Stomach (tissue), 9 donors: ENCODE measurements around the gene SLC25A51. TPM values are rescaled to one million over a fixed set of nuclear protein-coding genes. Genes with fewer than 3 reads are reported as not detected.

ENCODE experiments used
- DNase-seq, 2 donors: peaks; one replicate each; pipeline versions ENCODE4 v3.0.0 to v3.0.0-alpha.2; 2013 to 2019
- H3K27ac ChIP-seq, 5 donors: fragments of 200-600 bp in 4 of 5; sonication (generic) in 4 of 5; one replicate each; pipeline ENCODE4 v1.5.1; 2013 to 2019; ENCODE audit warnings: mild to moderate bottlenecking in 1 of 5, moderate library complexity in 1 of 5
- H3K27me3 ChIP-seq, 3 donors: fragments of 200-600 bp; sonication (generic); one replicate each; pipeline ENCODE4 v1.5.1; 2017 to 2019; ENCODE audit warnings: mixed run types in 1 of 3
- H3K36me3 ChIP-seq, 4 donors: fragments of 200-600 bp; sonication (generic); 1 replicate in 3 of 4; 2 replicates in 1 of 4; pipeline ENCODE4 v1.5.1; 2016 to 2019
- H3K4me1 ChIP-seq, 4 donors: fragments of 200-600 bp; sonication (generic); one replicate each; pipeline ENCODE4 v1.5.1; 2016 to 2019
- H3K4me3 ChIP-seq, 4 donors: fragments of 200-600 bp; sonication (generic) in 3 of 4; one replicate each; pipeline ENCODE4 v1.5.1; 2016 to 2019; ENCODE audit warnings: mild to moderate bottlenecking in 1 of 4
- H3K9me3 ChIP-seq, 4 donors: fragments of 200-600 bp; sonication (generic); one replicate each; pipeline ENCODE4 v1.5.1; 2016 to 2019
- EP300 ChIP-seq: sonication (generic); formaldehyde crosslinking; IDR thresholded peaks from one replicate; pipeline ENCODE4 v1.6.1; 2017; ENCODE audit warnings: antibody characterized with exemption
- POLR2A ChIP-seq, 4 donors: fragments of 450-650 bp; IDR thresholded peaks; one replicate each; pipeline ENCODE4 v1.6.1; 2016; ENCODE audit warnings: antibody characterized with exemption in 4 of 4, control low read depth in 2 of 4, mild to moderate bottlenecking in 1 of 4, moderate library complexity in 1 of 4
- POLR2AphosphoS5 ChIP-seq, 3 donors: sonication (generic); formaldehyde crosslinking; IDR thresholded peaks; one replicate each; pipeline ENCODE4 v1.6.1; 2016; ENCODE audit warnings: antibody characterized with exemption in 3 of 3
- WGBS, 5 donors: extraction: QIAGEN DNeasy Blood & Tissue Kit in 3 of 5; methylation state at CpG; one replicate each; pipeline versions ENCODE4 v1.1.5 to v1.1.7; 2013 to 2018; 5-methylcytosine and 5-hydroxymethylcytosine counted together
- intact Hi-C: fragments of 100-400 bp; cut with DNase I; formaldehyde crosslinking; loops from one replicate; pipeline ENCODE4 v1.15.1; 2023; ENCODE audit warnings: low total_unique reads
- polyA plus RNA-seq, 3 donors: library from polyadenylated mRNA; stranded (reverse); fragments of 200-250 nt; gene quantifications; one replicate each; pipeline ENCODE4 v1.2.3, GENCODE V29; 2013
- total RNA-seq, 5 donors: library from RNA; depleted of rRNA; stranded (reverse); fragments of >200 nt; gene quantifications; one replicate each; pipeline versions ENCODE4 v1.1.0 to v1.2.3, GENCODE V29; 2014 to 2016
- TF ChIP-seq, protein P1 (sequence below), 7 experiments: fragments of 450-650 bp in 4 of 7; fragments of 200-600 bp in 3 of 7; sonication (generic) in 3 of 7; IDR thresholded peaks; one replicate each; pipeline ENCODE4 v1.5.1; 2016 to 2019; ENCODE audit warnings: antibody characterized with exemption in 7 of 7, control low read depth in 2 of 7, mild to moderate bottlenecking in 1 of 7
- donor health status: healthy with polysubstance abuse.
- donor health status: Bipolar disorder and iron deficiency.
- donor health status: healthy.

The SLC25A51 gene
- total and polyA plus RNA-seq, 8 donors = 3.5 to 41.5 (median 9.8) TPM

DNA sequence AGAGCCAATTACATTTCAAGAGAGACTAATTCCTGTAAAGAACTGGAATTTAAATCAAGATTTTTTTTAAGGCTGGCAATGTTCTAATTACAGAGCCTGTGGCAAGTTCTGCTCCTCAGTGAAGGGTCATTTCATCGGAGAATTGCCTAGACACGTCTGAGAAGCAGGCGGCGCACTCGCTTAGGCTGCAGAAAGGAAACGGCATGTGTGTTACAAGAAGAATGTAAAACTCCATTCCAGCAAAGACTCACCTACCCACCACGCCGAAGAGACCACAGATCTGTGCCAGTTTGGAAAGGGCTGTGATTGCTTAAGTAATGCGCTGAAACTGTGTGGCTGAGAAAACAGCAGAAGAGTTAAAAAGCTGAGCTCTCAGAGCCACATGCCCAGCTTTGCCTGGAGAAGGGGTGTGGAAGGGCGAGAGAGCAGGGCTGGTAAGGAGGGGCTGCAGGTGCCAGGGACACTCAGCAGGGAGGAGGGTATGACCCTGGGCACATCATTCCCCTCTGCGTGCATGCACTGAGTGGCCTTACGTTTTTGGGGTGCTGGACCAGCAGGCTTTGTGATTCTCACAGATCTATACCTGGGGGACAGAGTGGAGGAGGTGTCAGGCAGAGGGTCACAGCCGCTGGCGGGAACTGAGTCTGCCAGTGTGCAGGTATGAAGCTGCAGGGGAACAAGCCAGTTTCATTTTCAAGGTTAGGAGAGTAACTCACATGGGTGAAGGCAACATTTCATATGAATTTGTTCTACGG, 17.8 kb upstream of the SLC25A51 start:
- intact Hi-C loops = loop anchor here (10.0 kb wide), 1 partner anchor 93 kb away; no protein-coding TSS in a partner anchor
- H3K27ac ChIP-seq = no peak overlapping the region
- WGBS, 5 donors = 69 to 88% (median 78%) methylated on average over 15 of the region's 15 CpGs

DNA sequence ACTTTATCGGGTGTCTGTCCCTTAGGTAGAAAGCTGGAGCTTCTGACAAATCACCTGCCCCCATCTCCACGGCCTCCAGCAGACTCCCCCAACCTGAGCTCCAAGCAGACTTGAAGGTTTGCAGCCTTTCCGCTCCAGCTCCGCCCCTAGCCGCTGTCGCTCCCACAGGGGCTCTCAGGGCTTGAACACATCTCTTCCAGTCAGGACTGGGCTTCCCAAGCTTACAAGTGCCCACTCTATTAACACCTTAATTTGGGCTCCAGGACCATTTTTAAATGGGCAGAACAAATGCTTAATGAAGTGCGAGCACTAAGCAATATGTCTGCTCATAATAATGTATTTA, 17.2 kb upstream of the SLC25A51 start:
- Histone ChIP-seq H3K27me3 (no peaks in the 10 kb centered on the region), H3K4me3 (no peak overlapping the region), H3K36me3 (peaks cover 0 to 43% (median 36%) of the 10 kb centered on the region in 4 donors), H3K4me1 (peaks cover 7 to 25% (median 17%) of the 10 kb centered on the region in 4 donors), H3K27ac (no peak overlapping the region), H3K9me3 (no peaks in the 10 kb centered on the region)
- no peak for TF ChIP-seq POLR2AphosphoS5 (IDR thresholded peaks at IDR 0.05)
- TF ChIP-seq, protein P1, sequence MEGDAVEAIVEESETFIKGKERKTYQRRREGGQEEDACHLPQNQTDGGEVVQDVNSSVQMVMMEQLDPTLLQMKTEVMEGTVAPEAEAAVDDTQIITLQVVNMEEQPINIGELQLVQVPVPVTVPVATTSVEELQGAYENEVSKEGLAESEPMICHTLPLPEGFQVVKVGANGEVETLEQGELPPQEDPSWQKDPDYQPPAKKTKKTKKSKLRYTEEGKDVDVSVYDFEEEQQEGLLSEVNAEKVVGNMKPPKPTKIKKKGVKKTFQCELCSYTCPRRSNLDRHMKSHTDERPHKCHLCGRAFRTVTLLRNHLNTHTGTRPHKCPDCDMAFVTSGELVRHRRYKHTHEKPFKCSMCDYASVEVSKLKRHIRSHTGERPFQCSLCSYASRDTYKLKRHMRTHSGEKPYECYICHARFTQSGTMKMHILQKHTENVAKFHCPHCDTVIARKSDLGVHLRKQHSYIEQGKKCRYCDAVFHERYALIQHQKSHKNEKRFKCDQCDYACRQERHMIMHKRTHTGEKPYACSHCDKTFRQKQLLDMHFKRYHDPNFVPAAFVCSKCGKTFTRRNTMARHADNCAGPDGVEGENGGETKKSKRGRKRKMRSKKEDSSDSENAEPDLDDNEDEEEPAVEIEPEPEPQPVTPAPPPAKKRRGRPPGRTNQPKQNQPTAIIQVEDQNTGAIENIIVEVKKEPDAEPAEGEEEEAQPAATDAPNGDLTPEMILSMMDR (IDR thresholded peaks at IDR 0.05) = no peak
- TF ChIP-seq POLR2A (IDR thresholded peaks at IDR 0.05) = no peak
- intact Hi-C loops = loop anchor here (10.0 kb wide), 1 partner anchor 94 kb away; no protein-coding TSS in a partner anchor
- WGBS, 5 donors = 87 to 96% (median 92%) methylated on average over 7 of the region's 7 CpGs
- DNase-seq = no peak

More for the DNA sequence above, 17.8 kb upstream of the SLC25A51 start:
- Histone ChIP-seq H3K36me3 (peaks cover 0 to 37% (median 34%) of the 10 kb centered on the region in 4 donors), H3K4me1 (peaks cover 7 to 30% (median 20%) of the 10 kb centered on the region in 4 donors), H3K4me3 (no peak overlapping the region), H3K27me3 (no peaks in the 10 kb centered on the region), H3K9me3 (no peaks in the 10 kb centered on the region)
- no peak for DNase-seq
- TF ChIP-seq POLR2AphosphoS5 (IDR thresholded peaks at IDR 0.05) (no peak), POLR2A (IDR thresholded peaks at IDR 0.05) (no peak), EP300 (no peak)
- TF ChIP-seq, protein P1 (IDR thresholded peaks at IDR 0.05) = no peak

DNA sequence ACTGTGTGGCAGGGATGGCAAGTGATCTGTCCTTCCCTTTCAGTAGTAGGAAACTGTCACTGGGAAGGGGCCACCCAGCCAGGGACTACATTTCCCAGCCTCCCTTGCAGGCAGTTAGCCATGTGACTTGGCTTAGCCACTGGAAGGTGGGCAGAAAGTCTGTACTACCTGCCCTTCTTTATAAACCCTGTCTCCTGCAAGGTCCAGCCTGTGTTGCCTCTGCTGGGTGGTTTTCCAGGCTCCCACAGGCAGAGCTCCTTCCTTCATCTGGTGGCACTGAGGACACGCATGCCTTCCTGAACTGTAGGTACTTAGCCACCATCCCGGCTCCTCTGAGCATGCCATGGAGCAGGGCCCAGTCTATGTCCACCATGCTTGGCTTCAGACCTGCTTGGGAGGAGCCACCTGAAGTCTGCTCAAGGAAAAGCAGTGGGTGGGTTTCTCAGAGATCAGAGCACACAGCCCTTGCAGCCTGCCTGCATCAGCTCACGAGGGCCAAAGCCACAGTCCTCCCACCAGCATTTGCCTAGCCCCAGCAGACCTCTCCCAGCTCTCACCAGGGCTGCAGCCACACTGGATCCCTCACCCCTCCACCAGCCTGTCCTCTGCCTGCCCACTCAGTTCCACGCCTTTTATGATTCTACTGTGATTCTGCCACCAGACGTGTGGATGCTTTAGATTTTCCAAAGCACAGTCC, 16.7 kb upstream of the SLC25A51 start:
- Histone ChIP-seq H3K27ac (no peak overlapping the region), H3K27me3 (no peaks in the 10 kb centered on the region), H3K36me3 (peaks cover 0 to 48% (median 36%) of the 10 kb centered on the region in 4 donors), H3K4me1 (peaks cover 7 to 20% (median 15%) of the 10 kb centered on the region in 4 donors), H3K4me3 (no peak overlapping the region), H3K9me3 (no peaks in the 10 kb centered on the region)
- intact Hi-C loops = loop anchor here (10.0 kb wide), 1 partner anchor 94 kb away; no protein-coding TSS in a partner anchor
- TF ChIP-seq EP300 (no peak), POLR2AphosphoS5 (IDR thresholded peaks at IDR 0.05) (no peak)
- TF ChIP-seq, protein P1 (IDR thresholded peaks at IDR 0.05) = no peak
- peak in 1 of 2 donors; percentile 56 for DNase-seq
- 89 to 94% (median 92%) methylated on average over 5 of the region's 5 CpGs for WGBS, 5 donors

DNA sequence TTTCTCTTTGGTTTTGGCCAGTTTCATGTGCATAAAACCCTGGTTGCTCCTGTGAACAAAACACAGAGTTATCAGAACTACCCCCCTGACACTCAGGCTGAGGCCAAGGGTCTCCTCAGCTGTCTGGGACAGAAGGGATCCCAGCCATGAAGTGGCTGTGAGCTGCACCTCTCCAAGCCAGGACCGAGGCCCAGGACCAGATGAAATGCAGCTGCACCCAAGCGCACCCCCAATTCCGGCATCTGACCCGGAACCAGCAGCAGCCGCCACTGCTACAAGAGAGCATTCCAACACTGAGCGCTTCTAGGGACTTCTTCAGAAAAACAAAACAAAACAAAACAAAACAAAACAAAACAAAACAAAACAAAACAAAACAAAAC, 16.0 kb upstream of the SLC25A51 start:
- intact Hi-C loops = loop anchor here (5.0 to 10.0 kb wide), 3 partner anchors 95 to 475 kb away; partner anchors contain the start of gene ALDH1B1
- H3K36me3 ChIP-seq = peaks cover 0 to 48% (median 36%) of the 10 kb centered on the region in 4 donors
- no peak overlapping the region for H3K27ac ChIP-seq
- DNase-seq = no peak
- peaks cover 7 to 24% (median 16%) of the 10 kb centered on the region in 4 donors for H3K4me1 ChIP-seq
- H3K27me3 ChIP-seq = no peaks in the 10 kb centered on the region
- 81 to 92% (median 89%) methylated on average over 6 of the region's 6 CpGs for WGBS, 5 donors
- H3K9me3 ChIP-seq = no peaks in the 10 kb centered on the region
- TF ChIP-seq, protein P1 (IDR thresholded peaks at IDR 0.05) = no peak
- TF ChIP-seq EP300 = no peak
- TF ChIP-seq POLR2AphosphoS5 (IDR thresholded peaks at IDR 0.05) = no peak
- TF ChIP-seq POLR2A (IDR thresholded peaks at IDR 0.05) = no peak
- H3K4me3 ChIP-seq = no peak overlapping the region
